ENCODE results near the gene UGDH.

UGDH gene

DNA sequence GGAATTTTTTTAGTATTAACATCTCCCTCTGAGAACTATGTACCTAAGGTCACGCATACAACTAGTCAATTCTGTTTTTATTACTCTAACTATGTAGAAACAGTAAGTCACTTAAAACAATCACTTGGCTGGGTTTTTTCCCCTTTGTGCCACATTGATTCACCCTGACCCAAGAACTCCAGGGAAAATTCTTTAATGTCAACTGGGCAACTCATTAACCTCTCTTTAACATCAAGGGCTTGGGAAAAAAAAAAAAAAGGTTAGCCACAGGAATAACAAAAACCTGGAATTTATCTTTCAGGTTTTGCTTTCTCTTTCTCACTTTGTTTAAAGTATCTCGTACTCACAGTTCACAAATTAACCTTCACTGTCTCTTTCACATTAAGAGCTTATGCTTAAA is 76.6 kb downstream of the UGDH start:
- DNase-seq: no peak
